ENCODE measurements around the gene SAT2.

DNA sequence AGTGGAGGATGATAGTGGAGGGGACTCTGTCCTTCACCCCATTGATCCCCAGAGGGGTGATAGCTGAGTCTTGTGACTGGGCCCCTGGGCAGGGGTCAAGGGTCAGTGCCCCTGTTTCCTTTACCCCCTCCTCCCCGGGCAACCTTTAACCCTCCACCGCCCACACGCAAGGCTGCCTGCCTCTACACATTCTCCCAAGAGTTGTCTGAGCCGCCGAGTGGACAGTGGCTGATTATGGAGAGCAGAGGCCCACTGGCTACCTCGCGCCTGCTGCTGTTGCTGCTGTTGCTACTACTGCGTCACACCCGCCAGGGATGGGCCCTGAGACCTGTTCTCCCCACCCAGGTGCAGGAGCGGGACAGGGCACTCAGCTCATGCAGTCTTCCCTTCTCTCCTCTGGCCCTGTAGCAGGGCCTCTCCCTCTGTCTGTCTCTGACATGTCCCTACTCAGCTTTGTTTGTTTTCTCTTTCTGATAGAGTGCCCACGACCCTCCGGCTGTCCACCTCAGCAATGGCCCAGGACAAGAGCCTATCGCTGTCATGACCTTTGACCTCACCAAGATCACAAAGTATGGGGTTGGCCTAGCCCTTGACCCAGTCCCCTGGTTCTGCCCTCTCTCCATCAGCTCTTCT is 2.4 kb upstream of the SAT2 start, which contains the start of gene SHBG:
- TF ChIP-seq CTCF (IDR thresholded peaks at IDR 0.05 in 2 of 3, conservative IDR thresholded peaks at IDR 0.05 in 1 of 3; ENCODE audit: borderline replicate concordance in 1 of 3, insufficient read depth in 1 of 3, low read depth in 2 of 3, low read length in 2 of 3) (no peak), POLR2A (IDR thresholded peaks at IDR 0.05; ENCODE audit: borderline replicate concordance, extremely low read depth, insufficient read depth, insufficient read length) (no peak), CEBPB (IDR thresholded peaks at IDR 0.05; ENCODE audit: low read depth) (no peak), FOSL1 (IDR thresholded peaks at IDR 0.05; ENCODE audit: low read depth) (no peak), ZNF274 (IDR thresholded peaks at IDR 0.05; ENCODE audit: low read depth, low read length) (no peak), JUND (IDR thresholded peaks at IDR 0.05) (no peak), YY1 (IDR thresholded peaks at IDR 0.05; ENCODE audit: extremely low read depth, insufficient replicate concordance, low read depth, low read length) (no peak), SIN3A (IDR thresholded peaks at IDR 0.05; ENCODE audit: low read depth) (no peak)

Measured in HCT116 (cell line).